AG04449 (cell line): Measurements from ENCODE around the gene KCNJ4.

Source experiments
- CTCF ChIA-PET: fragments of 350-600 bp; formaldehyde crosslinking; extraction: SDS; loops from one replicate; lab custom pipeline; 2021; ENCODE audit warnings: antibody characterized with exemption; lab: Yijun Ruan, JAX
- POLR2A ChIA-PET: fragments of 400-600, 350-600 bp; formaldehyde crosslinking; extraction: SDS; loops from one replicate; lab custom pipeline; 2020; ENCODE audit warnings: antibody characterized with exemption, inconsistent platforms; lab: Yijun Ruan, JAX
- DNase-seq: peaks from one replicate; pipeline ENCODE4 v3.0.0-alpha.2; 2010; ENCODE audit warnings: low read depth, low spot score
- H3K4me3 ChIP-seq: 2 replicates; pipeline ENCODE4 v1.5.1; 2011; ENCODE audit warnings: low read depth, mild to moderate bottlenecking, control low read depth, low read length
- CTCF ChIP-seq: IDR thresholded peaks from one replicate; pipeline ENCODE4 v1.5.1; 2011; ENCODE audit warnings: mild to moderate bottlenecking, moderate library complexity, low read length, control low read depth, inconsistent platforms; ENCODE audit not compliant: insufficient read depth; ENCODE audit errors: missing control alignments

The KCNJ4 gene

GRCh38 chr22:38419121-38419857 is 35.7 kb downstream of the KCNJ4 start:
- no peak for TF ChIP-seq CTCF
- ChIA-PET CTCF (interaction anchor here (1.2 kb wide), 1 partner anchor 16 kb away, joined by 3 read pairs; no protein-coding TSS in a partner anchor), POLR2A (no interaction called here)
- no peak for DNase-seq
- no peak overlapping the region for H3K4me3 ChIP-seq

GRCh38 chr22:38418589-38418988 is 36.4 kb downstream of the KCNJ4 start:
- no peak overlapping the region for H3K4me3 ChIP-seq
- no peak for TF ChIP-seq CTCF
- ChIA-PET CTCF (no interaction called here), POLR2A (no interaction called here)
- no peak for DNase-seq

- DNase-seq = no peak
- ChIA-PET CTCF (no interaction called here), POLR2A (no interaction called here)
- no peak for TF ChIP-seq CTCF
- H3K4me3 ChIP-seq = no peak overlapping the region
Observed at GRCh38 chr22:38417252-38418060, 37.5 kb downstream of the KCNJ4 start.

GRCh38 chr22:38416621-38417251 is 38.3 kb downstream of the KCNJ4 start:
- DNase-seq = no peak
- no peak overlapping the region for H3K4me3 ChIP-seq
- ChIA-PET CTCF (no interaction called here), POLR2A (no interaction called here)
- TF ChIP-seq CTCF = no peak

DNA sequence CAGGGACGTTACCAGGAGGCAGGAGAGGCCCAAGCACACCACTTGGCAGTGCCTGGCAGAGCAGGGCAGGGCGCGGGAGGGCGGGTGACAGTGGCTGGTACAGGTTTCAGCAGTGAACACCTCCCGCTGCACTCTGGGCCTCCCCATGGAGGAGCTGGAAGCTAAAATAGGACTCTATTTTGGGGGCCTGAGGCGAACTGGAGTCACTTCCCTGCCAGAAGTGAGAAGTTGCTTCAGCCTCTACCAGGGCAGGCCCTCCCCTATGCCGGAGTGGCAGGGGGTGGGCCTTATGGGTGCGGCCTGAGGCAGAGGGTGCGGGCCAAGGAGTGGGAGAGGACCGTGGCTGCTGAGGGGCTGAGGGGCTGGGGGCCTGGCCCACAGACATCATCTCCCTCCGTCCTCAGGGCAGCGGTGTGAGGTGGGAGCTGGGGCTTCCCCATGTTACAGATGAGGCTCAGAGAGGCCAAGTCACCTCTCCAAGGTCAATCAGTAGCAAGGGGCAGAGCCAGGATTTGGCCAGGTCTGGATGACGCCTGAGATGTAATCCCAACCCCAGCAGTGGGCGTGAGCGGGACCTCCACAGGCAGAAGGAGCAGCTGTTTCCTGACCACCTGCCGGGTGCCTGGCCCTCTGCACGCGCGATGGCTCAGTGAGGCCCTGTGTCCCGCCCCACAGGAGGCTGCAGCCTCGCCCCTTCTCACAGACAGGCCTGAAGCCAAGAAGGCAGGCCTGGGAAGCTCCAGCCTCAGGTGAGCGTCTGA is 39.3 kb downstream of the KCNJ4 start:
- no peak for DNase-seq
- ChIA-PET POLR2A (no interaction called here), CTCF (no interaction called here)
- TF ChIP-seq CTCF = no peak
- H3K4me3 ChIP-seq = no peak overlapping the region

DNA sequence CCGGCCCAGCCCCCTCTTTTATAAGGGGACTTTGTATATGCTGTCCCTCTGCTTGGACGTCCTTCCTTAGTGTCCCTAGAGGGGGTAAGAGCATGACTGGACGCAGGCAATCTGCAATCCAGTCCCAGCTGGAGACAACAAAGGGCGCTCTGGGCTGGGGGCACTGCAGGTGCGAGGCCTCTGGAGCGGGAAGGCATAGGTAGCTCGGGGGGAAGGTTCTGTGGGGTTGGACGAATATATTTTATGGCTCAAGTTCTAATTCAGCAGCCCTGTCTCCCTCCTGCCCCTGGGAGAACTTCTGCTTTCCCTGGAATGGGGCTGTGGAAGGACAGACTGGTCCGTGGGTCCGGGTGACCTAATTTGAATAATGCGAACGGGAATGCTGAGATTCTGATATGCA is 40.0 kb downstream of the KCNJ4 start:
- ChIA-PET CTCF (interaction anchor here (1.2 kb wide), 1 partner anchor 22 kb away, joined by 3 read pairs; no protein-coding TSS in a partner anchor), POLR2A (no interaction called here)
- no peak for TF ChIP-seq CTCF
- no peak for DNase-seq
- no peak overlapping the region for H3K4me3 ChIP-seq
